Endothelial cell of umbilical vein (primary cell): ENCODE data around the gene RALGAPA1.

ENCODE experiments used
- CTCF ChIP-seq, 2 donors: IDR thresholded peaks; 1 replicate in 1 of 2; 2 replicates in 1 of 2; pipeline ENCODE4 v1.5.1; 2011; ENCODE audit warnings: low read length in 2 of 2, mild to moderate bottlenecking in 2 of 2, moderate library complexity in 2 of 2, control low read depth in 1 of 2, inconsistent platforms in 1 of 2, low read depth in 1 of 2; ENCODE audit not compliant: insufficient read depth in 1 of 2; ENCODE audit errors: extremely low read depth in 1 of 2
- EZH2 ChIP-seq: IDR thresholded peaks from 2 replicates; pipeline ENCODE4 v1.6.1; 2012; ENCODE audit warnings: borderline replicate concordance, low read depth, mild to moderate bottlenecking, moderate library complexity, low read length, inconsistent platforms; ENCODE audit not compliant: severe bottlenecking
- MYC ChIP-seq: IDR thresholded peaks from one replicate; pipeline ENCODE4 v1.6.1; 2011; ENCODE audit warnings: mild to moderate bottlenecking, low read depth, low read length
- POLR2A ChIP-seq: IDR thresholded peaks from 2 replicates; pipeline ENCODE4 v1.6.1; 2012; ENCODE audit warnings: low read depth, mild to moderate bottlenecking, control low read depth, low read length

GRCh38 chr14:35742032-35742371 is 67.1 kb downstream of the RALGAPA1 start:
- no peak for TF ChIP-seq POLR2A
- TF ChIP-seq CTCF (IDR thresholded peaks at IDR 0.05; ENCODE audit: extremely low read depth in 1 of 2, insufficient read depth in 1 of 2, low read depth in 1 of 2, low read length in 2 of 2), result no peak
- TF ChIP-seq MYC, result no peak
- TF ChIP-seq EZH2, result no peak
